Activated T-cell treated with anti-CD3 and anti-CD28 coated beads, Interleukin-2, amount 50 U/mL, for 72 hours (primary cell): Measurements from ENCODE around the gene SECTM1. TPM values are rescaled to one million over a fixed set of nuclear protein-coding genes. Genes with fewer than 3 reads are reported as not detected.
A peak's percentile ranks its signal among the peaks of the same experiment; 100 is the strongest.

Experiments
- ATAC-seq, 2 donors: fragments of 150-1000 bp; cut with Tn5 transposase; replicated peaks in 1 of 2; 2 replicates each; pipeline ENCODE4 v1.10.0; 2021; ENCODE audit warnings: moderate library complexity in 2 of 2, mild to moderate bottlenecking in 1 of 2
- DNase-seq, 2 donors: peaks; one replicate each; pipeline ENCODE4 v3.0.0; 2021 to 2022; ENCODE audit warnings: mixed read lengths in 1 of 2
- H3K27ac Mint-ChIP-seq: one replicate; pipeline ENCODE4 v1.8.0; 2022; ENCODE audit warnings: mild to moderate bottlenecking, moderate library complexity, mixed read lengths
- H3K27me3 Mint-ChIP-seq: one replicate; pipeline ENCODE4 v1.8.0; 2022; ENCODE audit warnings: low read depth, mixed read lengths
- H3K36me3 Mint-ChIP-seq, 2 donors: one replicate each; pipeline ENCODE4 v1.8.0; 2022; ENCODE audit warnings: mixed read lengths in 2 of 2, mild to moderate bottlenecking in 1 of 2; ENCODE audit not compliant: insufficient read depth in 2 of 2
- H3K4me1 Mint-ChIP-seq: one replicate; pipeline ENCODE4 v1.8.0; 2022; ENCODE audit warnings: low read depth, mixed read lengths
- H3K4me3 Mint-ChIP-seq, 2 donors: one replicate each; pipeline ENCODE4 v1.8.0; 2022; ENCODE audit warnings: mild to moderate bottlenecking in 2 of 2, mixed read lengths in 2 of 2, moderate library complexity in 2 of 2
- H3K9me3 Mint-ChIP-seq, 2 donors: one replicate each; pipeline ENCODE4 v1.8.0; 2022; ENCODE audit warnings: mixed read lengths in 2 of 2
- total RNA-seq, 2 donors: library from RNA; stranded (reverse); gene quantifications; one replicate each; pipeline ENCODE4 v1.2.3, GENCODE V29; 2022

The SECTM1 gene
- total RNA-seq, 2 donors from 2014 or later, result 3.3 to 12.6 TPM

- no peak for DNase-seq
- H3K9me3 Mint-ChIP-seq, result peaks cover 4 to 6% of the 10 kb centered on the region in 2 donors
- peaks cover 81% of the 10 kb centered on the region for H3K4me1 Mint-ChIP-seq
- H3K36me3 Mint-ChIP-seq, result peaks cover 9 to 21% of the 10 kb centered on the region in 2 donors
- ATAC-seq, result no peak
- peak overlapping the region; percentile 98 to 99 for H3K4me3 Mint-ChIP-seq
- no peaks in the 10 kb centered on the region for H3K27me3 Mint-ChIP-seq
- H3K27ac Mint-ChIP-seq, result peak overlapping the region; percentile 87
Observed at GRCh38 chr17:82303944-82304808, 29.4 kb downstream of the SECTM1 start.

GRCh38 chr17:82302991-82303943 is 30.3 kb downstream of the SECTM1 start:
- Mint-ChIP-seq H3K27ac (peak overlapping the region; percentile 92), H3K9me3 (peaks cover 4 to 6% of the 10 kb centered on the region in 2 donors), H3K4me1 (peaks cover 90% of the 10 kb centered on the region), H3K27me3 (no peaks in the 10 kb centered on the region), H3K4me3 (peak overlapping the region; percentile 98 to 99), H3K36me3 (peaks cover 11 to 16% of the 10 kb centered on the region in 2 donors)
- ATAC-seq (peak in 1 of 2 donors; percentile 4), DNase-seq (peak; percentile 52 to 67)

DNA sequence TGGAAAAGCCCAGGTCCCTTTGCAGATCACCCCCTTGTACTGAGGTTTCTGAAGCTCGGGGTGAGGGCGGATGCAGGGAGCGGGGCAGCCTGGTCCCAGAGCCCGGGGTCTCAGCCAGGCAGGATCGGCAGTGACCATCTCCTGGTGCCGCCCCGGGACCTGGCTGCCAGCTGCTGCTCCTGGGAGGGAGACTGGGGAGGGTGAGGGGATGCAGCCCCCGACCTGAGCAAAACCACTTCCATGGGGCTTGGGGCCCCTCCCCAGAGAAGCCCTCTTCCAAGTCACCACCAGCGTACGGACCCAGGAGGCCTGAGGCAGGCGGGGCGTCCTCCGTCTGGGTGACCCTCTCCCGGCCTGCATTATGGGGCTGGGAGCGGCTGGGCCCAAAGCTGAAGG is 31.0 kb downstream of the SECTM1 start:
- no peak for DNase-seq
- Mint-ChIP-seq H3K36me3 (peaks cover 8 to 11% of the 10 kb centered on the region in 2 donors), H3K27me3 (no peaks in the 10 kb centered on the region), H3K4me1 (peaks cover 91% of the 10 kb centered on the region), H3K27ac (peak overlapping the region; percentile 98), H3K9me3 (peaks cover 4% of the 10 kb centered on the region in 2 donors), H3K4me3 (peak overlapping the region; percentile 98 to 99)
- ATAC-seq, result no peak

GRCh38 chr17:82301916-82302567 is 31.5 kb downstream of the SECTM1 start:
- Mint-ChIP-seq H3K9me3 (peaks cover 4% of the 10 kb centered on the region in 2 donors), H3K27me3 (no peaks in the 10 kb centered on the region), H3K4me3 (peak overlapping the region; percentile 98 to 99), H3K27ac (peak overlapping the region; percentile 98), H3K36me3 (peaks cover 8 to 11% of the 10 kb centered on the region in 2 donors), H3K4me1 (peaks cover 94% of the 10 kb centered on the region)
- DNase-seq (peak; percentile 83 to 88), ATAC-seq (peak in 1 of 2 donors; percentile 13)

GRCh38 chr17:82301300-82301915 is 32.2 kb downstream of the SECTM1 start:
- peak overlapping the region; percentile 90 for H3K27ac Mint-ChIP-seq
- no peaks in the 10 kb centered on the region for H3K9me3 Mint-ChIP-seq
- peak overlapping the region; percentile 98 to 99 for H3K4me3 Mint-ChIP-seq
- peaks cover 94% of the 10 kb centered on the region for H3K4me1 Mint-ChIP-seq
- H3K36me3 Mint-ChIP-seq, result peaks cover 4 to 7% of the 10 kb centered on the region in 2 donors
- ATAC-seq (no peak), DNase-seq (peak in 1 of 2 donors; percentile 50)
- H3K27me3 Mint-ChIP-seq, result no peaks in the 10 kb centered on the region

- Mint-ChIP-seq H3K36me3 (peaks cover 4 to 7% of the 10 kb centered on the region in 2 donors), H3K9me3 (no peaks in the 10 kb centered on the region), H3K4me3 (peak overlapping the region; percentile 98 to 99), H3K4me1 (peaks cover 94% of the 10 kb centered on the region), H3K27ac (peak overlapping the region; percentile 90), H3K27me3 (no peaks in the 10 kb centered on the region)
- ATAC-seq (no peak), DNase-seq (peak; percentile 76 to 87)
Observed at GRCh38 chr17:82300707-82301270, 32.8 kb downstream of the SECTM1 start.

DNA sequence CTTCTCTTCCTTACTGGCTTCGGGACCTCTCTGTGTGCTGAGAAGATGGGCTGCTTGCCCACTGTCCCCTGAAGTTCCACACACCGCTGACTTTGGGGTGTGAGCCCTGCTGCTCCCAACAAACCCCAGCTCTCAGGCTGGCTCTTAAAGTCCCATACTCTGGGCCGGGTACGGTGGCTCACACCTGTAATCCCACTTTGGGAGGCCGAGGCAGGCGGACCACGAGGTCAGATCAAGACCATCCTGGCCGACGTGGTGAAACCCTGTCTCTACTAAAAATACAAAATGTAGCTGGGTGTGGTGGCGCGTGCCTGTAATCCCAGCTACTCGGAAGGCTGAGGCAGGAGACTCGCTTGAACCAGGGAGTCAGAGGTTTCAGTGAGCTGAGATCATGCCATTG is 33.3 kb downstream of the SECTM1 start:
- Mint-ChIP-seq H3K4me1 (peaks cover 94% of the 10 kb centered on the region), H3K4me3 (peak overlapping the region; percentile 98 to 99), H3K9me3 (no peaks in the 10 kb centered on the region), H3K27me3 (no peaks in the 10 kb centered on the region), H3K36me3 (peaks cover 4 to 5% of the 10 kb centered on the region in 2 donors), H3K27ac (peak overlapping the region; percentile 90)
- ATAC-seq, result no peak
- no peak for DNase-seq

- Mint-ChIP-seq H3K4me3 (peak overlapping the region; percentile 98 to 99), H3K4me1 (peaks cover 94% of the 10 kb centered on the region), H3K9me3 (no peaks in the 10 kb centered on the region), H3K36me3 (peaks cover 5 to 8% of the 10 kb centered on the region in 2 donors), H3K27ac (peak overlapping the region; percentile 90), H3K27me3 (no peaks in the 10 kb centered on the region)
- ATAC-seq, result peak; percentile 22 to 24
- peak; percentile 76 to 77 for DNase-seq
Observed at GRCh38 chr17:82299452-82299851, 34.1 kb downstream of the SECTM1 start.

DNA sequence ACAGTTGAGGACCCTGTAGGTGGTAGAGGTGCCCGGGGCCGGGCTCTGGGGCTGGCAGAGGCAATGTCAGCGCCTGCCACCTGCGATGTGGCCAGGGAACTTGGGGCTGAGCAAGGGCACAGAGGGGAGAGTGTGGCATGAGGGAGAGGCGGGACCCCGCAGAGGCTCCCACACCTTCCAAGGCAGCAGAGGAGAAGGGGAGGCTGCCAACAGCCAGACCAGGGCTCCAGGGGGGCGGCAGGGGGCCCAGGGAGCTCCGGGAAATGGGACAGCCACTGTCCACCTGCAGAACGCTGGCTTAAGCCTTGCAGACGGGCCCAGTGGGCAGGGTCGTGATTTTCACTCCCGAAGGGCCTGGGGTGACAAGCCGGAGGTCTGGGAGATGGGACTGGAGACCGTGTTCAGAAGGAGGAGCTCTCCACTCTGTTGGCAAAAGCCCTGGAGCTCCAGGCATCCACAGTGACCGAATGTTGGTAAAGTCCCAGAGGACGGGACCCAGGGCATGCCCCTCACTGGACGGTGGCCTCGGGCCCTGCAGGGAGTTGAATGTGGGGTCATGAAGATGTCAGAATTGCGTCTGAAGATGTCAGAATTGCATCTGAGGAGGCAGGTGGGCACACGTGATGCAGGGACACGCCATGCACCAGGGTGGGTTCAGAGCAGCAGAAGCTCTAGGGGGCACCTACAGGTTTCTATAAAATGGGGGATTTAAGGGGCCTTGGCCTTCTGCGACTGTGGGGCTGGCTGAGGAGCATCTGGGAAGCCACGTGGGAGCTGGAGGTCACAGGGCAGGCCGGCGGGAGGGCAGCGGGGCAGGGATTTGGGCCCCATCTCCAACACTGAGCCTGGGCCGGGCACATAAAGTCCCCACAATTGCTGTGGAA is 34.8 kb downstream of the SECTM1 start:
- peaks cover 96% of the 10 kb centered on the region for H3K4me1 Mint-ChIP-seq
- peak overlapping the region; percentile 98 to 99 for H3K4me3 Mint-ChIP-seq
- no peak for ATAC-seq
- DNase-seq, result peak; percentile 32 to 39
- H3K9me3 Mint-ChIP-seq, result no peaks in the 10 kb centered on the region
- peak overlapping the region; percentile 90 for H3K27ac Mint-ChIP-seq
- peaks cover 5 to 8% of the 10 kb centered on the region in 2 donors for H3K36me3 Mint-ChIP-seq
- H3K27me3 Mint-ChIP-seq, result no peaks in the 10 kb centered on the region

DNA sequence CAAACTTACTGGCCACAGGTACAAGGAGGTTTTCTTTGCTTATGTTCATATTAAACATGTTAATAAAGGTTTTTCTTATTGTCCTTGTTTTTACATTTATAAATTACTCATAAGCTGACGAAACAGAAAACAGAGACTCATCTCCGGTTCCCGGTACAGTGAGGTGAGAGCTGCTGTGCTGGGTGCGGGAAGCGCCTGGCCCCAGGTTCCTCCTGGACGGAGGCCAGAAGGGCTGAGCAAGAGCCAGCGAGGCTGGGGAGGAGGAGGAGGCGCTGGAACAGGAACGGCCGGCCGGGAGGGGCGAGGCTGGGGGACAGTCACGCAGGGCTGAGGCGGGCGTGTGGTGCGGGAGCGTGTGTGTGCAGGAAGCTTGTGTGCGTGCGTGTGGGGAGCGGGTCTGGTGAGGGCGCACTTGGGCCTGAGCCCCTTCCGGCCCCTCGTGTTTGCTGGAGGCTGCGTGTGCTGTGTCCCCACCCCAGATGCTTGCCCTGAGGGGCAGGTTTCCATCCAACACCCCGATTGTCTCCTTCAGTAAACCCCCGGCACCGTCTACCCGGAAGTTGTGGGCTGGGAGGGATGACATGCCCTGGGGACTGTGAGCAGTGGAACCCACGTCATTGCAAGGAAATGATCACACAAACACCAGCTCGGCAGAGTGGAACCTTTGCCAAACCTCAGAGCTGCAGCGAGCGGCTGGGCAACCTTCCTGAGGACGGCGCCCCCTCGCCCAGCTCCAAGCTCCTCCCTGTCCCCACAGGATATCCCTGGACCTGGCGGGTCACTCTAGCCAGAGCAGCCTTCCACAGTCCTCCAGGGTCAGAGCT is 35.6 kb downstream of the SECTM1 start:
- ATAC-seq (peak; percentile 65 to 68), DNase-seq (peak; percentile 92 to 95)
- peaks cover 6 to 8% of the 10 kb centered on the region in 2 donors for H3K36me3 Mint-ChIP-seq
- H3K9me3 Mint-ChIP-seq, result no peaks in the 10 kb centered on the region
- peak overlapping the region; percentile 90 for H3K27ac Mint-ChIP-seq
- no peaks in the 10 kb centered on the region for H3K27me3 Mint-ChIP-seq
- H3K4me3 Mint-ChIP-seq, result peak overlapping the region; percentile 98 to 99
- H3K4me1 Mint-ChIP-seq, result peaks cover 90% of the 10 kb centered on the region
